Activated T-cell treated with anti-CD3 and anti-CD28 coated beads for 4 hours (primary cell): Measurements from ENCODE around the gene KRT6C.
"Not testable (repeated sequence)": the region's sequence is repeated elsewhere in the genome, so short reads cannot be mapped to it uniquely, and the experiment has no call there.

Source experiments
- DNase-seq: peaks from one replicate; pipeline ENCODE4 v3.0.0-alpha.2; 2020

Gene KRT6C

DNA sequence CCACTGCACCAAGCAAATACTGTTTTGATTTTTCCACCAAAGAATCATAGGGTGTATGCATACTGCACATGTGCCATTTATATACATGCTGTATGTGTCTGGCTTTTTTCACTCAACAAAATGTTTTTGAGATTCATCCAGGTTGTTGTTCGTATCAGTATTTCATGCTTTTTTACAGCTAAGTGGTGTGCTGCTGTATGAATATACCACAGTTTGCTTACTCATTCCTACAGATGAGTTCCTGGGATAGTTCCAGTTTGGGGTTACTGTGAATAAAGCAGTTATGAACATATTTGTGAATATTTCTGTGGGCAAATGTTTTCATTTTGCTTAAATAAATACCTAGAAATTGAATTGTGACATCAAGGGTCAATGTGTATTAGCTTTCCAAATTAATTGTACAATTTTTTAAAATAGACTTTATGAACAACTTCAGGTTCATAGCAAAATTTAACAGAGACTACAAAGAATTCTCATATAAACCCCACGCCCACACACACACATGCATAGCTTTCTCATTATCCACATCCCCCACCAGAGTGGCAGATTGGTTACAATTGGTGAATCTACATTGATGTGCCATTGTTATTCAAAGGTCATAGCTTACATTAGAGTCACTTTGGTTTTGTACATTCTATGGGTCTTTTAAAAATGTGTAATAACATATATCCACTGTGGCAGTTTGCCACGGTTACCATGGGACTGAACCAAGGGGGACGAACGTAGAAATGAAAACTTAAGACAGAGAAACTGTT lies 26.4 kb upstream of the KRT6C start:
- no peak for DNase-seq

DNA sequence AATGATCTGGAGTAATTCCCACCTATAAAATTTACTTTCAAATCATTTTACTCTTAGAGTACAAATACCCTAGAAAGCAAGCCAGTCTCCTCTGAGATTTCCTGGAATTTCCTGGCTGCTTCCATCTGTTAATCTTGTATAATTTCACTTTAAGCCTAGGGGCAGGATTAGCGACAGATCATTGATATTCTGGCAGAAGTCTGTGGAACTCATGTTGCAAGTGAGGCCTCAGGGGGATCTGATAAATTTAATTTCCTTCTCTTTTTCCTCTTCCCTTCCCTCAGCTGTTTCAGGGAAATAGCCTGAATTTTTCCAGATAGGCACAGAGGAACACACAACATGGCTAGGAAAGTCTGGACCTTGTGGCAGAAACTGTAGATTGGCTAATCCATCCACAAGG lies 25.3 kb upstream of the KRT6C start:
- DNase-seq, result no peak

DNA sequence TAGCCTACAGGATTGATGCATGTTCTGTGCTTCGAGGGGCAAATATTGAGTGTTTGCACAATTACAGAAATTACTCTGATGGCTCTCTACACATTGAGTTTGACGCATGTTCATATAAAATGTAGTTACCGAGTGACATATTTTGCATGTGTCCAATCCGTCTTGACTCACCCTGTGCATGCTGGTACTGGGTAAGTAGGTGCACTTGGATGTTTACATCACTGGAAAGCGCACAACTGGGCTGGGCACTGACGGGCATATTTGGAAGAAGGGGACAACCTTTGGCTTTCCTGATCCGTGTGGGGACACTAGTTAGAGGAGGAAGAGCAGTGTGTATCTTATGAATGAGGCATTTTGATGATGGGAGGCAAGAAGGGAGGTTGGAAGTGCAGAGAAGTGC lies 24.4 kb upstream of the KRT6C start:
- DNase-seq, result no peak

DNA sequence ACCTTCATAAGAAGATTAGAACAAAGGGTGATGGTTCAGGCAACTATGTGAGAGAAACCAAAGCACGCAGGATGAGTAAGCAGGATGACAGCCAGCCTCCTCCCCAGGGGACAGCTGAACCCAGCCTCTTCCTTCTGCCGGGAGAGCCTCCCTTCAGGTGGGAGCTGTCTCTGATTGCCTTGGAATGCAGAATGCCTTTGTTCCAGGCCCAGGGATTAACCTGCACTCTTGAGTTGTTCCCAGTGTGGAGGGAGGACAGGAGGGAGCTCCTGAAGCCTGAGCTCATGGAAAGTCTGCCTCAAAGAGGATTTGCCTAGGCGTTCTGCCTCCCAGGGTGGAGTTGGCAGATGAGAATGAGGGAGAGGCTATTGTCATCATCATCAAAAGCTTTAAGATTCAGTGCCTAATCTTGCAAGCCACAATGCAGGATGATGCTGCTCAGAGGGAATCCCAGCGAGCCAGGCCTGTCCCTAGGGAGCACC lies 23.0 kb upstream of the KRT6C start:
- DNase-seq, result no peak

DNA sequence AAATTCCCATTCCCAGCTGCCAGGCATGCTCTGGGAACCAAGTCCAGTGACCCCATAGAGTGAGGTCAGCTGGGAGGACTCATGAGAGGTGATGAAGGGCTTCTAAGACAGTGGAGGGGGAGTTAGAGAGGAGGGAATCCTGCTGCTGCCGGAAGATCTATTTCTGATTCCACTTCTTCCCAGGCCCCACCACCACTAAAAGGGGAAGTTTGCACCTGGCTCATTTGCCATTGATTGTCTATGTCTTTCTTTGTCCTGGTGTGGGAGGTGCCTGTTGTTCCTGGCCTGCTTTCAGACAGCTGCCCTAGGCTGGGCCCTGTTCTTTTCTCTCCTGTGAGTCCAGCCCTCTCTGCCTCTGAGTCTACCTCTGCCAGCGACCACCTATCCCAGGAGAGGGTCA lies 22.4 kb upstream of the KRT6C start:
- DNase-seq, result no peak

DNA sequence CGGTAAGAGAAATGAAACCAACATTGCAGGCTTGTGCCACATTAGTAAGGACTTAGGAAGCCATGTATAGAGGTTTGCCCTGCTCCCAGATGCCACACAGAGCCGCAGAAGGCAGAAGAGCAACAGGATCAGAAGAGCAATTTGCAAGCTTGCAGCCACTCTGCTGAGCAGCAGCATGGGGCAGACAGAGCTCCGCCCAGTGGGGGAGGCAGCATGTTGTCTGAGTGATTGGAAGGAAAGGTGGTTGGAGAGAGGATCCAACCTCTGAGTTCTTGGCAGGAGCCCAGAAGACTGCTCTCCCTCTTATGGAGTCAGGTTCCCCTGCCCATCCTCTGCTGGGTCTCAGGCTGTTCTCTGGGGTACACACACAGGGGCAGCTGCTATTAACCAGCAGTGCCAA lies 21.8 kb upstream of the KRT6C start:
- no peak for DNase-seq

DNA sequence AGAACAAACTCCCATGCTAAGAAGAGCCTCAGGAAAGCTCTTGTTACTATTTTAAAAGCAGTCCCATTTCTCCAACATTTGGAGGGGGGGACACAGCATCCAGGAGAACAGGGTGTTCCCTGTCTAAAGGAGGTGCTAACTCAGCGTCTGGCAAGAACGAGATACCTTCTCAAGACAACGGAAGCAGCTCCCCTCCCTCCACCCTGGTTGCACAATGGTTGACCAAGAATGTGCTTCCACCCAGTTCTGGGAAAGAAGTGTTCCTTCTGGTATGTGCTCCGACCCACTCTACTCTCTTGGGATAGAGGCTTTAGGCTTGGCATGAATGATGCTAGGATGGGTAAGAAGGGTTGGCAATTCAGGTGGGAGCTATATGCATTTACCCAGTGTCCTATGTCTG lies 20.9 kb upstream of the KRT6C start:
- no peak for DNase-seq

DNA sequence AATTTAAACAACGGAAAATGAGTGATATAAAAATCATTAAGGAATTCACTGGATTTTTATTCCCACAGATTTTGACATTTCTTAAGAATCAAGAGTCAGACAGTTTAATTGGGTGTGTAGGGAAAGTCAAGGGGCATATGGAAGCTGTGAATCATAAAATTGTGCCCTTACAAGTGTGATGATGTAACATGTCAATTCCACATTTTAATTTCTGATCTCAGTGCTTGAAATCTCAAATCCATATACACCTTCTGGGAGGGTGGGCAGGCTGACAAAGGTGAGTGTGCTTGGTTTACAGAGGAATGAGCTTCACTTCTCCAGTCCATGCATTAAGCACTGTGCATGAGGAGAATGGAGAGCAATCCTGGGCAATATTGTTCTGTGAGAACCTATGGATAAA lies 20.5 kb upstream of the KRT6C start:
- no peak for DNase-seq

DNA sequence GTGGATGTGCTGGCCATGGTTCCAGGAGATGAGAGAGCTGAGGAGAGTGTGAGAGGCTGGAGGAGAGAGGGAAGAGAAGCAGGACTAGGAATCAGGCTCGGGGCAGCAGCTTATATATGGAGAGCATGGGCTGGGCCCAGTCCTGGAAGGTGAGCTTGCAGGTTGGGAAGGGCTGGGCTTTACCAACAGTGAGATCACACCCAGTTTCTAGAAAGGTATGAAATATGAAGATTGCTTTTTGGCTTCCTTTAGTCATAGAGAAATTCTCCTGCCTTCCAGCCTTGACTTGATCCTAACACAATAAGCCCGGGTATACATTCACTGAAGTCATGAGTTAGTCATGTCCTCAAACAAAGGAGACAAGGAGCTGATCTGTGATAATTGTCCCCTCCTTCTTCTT lies 19.6 kb upstream of the KRT6C start, which contains the start of gene KRT6A:
Gene KRT6A, minus strand, starts transcription at position 86 of the 400 bp plus-strand sequence. Its CDS starts 69 bp downstream, at position 17.
- DNase-seq, result no peak

DNA sequence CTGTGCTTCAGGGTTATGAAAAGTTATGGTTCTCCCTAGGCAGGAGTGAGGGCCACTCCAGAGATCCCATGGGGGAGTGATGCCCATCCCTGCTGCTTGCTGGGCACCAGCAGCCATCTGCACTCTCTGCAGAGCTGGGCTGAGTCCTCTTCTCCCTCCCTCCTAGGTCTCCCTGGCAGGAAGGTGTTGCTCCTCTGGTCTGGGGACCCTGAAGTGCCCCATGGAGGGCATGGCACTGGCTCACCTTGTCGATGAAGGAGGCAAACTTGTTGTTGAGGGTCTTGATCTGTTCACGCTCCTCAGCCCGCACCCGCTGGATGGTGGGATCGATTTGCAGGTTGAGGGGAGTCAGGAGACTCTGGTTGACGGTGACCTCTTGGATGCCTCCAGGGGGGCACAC lies 18.8 kb upstream of the KRT6C start:
- DNase-seq, result not testable (repeated sequence)

DNA sequence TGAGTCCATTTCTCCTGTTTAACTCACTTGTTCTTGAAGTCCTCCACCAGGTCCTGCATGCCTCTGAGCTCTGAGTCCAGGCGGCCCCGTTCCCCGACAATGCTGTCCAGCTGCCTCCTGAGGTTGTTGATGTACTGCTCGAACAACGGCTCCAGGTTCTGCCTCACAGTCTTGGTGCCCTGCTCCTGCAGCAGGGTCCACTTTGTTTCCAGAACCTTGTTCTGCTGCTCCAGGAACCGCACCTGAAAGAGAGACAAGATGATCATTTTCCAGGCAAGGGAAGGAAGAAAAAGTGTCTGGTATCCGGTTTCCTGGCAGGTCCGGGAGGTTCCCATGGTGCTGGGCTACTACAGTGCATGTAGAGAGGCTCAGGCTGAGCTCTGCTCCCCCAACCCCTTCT lies 17.9 kb upstream of the KRT6C start:
- DNase-seq, result not testable (repeated sequence)

DNA sequence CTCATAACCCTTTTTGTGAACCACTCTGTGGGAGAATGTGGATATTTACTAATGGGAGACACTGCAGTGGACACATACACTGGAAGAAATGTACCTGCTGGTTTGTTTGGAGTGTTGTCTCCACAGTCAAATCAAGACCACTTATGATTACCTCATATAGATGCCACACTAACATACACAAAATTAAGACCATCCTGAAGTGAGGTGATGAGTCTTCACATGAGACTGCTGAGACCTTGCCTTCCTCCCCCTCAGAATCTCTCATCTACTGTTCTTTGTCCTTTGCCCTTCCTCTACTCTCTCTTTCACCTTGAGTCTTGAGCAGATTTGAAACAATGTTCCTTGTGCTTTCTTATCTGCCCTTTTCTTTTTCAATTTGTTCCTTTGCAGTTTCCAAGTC lies 15.1 kb upstream of the KRT6C start:
- DNase-seq, result no peak

DNA sequence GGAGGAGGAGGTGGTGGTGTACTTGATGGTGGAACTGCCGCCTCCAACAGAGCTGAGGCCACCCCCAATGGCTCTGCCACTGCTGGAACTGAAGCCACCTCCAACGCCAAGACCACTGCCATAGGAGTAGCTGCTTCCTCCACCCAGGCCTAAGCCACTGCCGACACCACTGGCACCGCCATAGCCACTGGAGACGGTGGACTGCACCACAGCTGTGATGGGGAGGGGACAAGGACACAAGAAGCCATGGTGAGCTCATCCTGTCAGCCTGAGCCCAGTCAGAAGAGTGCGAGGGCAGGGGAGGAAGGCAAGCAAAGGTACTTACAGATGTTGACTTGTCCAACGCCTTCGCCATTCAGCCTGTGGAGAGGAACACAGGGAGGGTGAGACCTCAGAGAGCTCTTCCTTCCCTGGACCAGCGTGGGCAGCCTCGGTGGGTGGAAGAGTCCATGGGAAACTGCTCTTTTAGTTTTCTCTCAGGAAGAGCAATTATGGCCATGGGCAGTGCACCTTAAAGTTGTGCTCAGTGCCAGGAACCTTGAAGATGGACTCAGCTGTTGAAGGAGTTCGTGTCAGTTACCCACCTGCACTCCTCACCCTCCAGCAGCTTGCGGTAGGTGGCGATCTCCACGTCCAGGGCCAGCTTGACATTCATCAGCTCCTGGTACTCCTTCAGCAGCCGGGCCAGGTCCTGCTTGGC lies 14.3 kb upstream of the KRT6C start:
- DNase-seq, result not testable (repeated sequence)

DNA sequence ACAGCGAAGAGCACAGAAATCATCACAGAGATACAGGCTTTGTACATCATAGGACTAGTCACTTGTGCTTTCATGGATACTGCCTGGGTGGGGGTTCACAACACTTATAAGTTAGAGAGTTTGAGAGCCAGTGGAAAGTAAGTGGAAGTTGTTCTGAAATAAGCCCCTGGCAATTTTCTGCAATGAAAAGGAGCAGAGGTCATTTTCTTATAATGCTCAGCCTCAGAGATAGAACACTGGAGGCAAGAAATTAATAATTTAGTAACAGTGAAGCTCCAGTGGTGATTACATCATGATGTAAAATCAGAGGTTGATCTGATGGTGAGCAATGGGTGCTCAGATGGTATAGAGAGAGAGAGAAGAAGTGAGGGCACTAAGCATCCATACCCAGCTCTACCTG lies 13.6 kb upstream of the KRT6C start:
- no peak for DNase-seq

DNA sequence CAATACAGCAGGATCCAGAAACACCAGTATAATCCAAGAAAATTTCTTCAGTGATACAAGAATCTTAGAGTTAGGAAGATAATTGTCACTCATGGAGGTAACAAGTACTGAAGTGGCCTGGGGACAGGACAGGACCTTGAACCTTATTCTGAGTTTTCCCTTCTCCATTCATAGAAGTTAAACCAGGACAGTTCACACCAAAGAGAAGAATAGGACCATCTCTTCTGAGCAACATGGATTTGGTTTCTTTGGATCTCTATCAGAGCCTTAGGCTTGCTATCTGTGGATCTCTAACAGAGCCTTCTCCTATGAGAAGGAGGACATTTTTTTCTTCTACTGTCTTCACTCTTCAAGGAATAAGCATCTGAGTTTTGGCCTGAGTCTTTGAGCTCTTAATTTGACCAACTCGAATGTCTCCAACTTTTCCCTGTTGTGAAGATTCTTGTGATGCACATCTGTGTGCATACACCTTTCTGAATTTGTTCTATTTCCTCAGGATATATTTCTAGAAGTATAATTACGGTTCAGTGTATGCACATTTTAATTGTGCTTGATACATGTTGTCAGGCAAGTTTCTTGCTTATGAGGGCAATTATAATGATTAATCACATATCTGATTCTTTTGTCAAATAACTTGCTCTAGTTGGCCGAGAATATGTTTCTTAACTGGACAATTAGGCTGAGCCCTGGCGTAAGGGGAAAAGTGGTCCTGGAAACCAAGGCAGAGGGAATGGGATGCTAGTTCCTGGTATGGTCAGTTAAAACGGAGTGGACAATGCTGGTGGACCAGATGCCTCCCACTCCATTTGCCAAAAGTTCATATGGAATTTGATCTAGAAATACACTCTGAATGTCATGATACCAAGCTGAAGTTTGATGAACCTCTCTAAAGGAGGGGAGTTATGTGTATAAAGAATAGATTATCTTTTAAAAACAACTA lies 12.8 kb upstream of the KRT6C start:
- DNase-seq, result no peak

DNA sequence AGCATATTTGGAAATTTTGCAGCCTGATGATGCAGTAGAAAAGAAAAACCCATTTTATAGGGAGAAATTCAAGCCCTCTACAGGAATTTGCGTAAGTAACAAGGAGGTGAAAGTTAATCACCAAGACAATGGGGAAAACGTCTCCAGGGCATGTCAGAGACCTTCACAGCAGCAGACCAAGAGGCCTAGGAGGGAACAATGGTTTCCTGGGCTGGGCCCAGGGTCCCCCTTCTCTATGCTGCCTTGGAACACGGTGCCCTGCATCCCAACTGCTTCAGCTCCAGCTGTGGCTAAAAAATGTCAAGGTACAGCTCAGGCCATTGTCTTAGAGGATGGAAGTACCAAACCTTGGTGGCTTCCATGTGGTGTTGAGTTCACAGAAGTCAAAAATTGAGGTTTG lies 6.5 kb upstream of the KRT6C start:
- DNase-seq, result no peak

DNA sequence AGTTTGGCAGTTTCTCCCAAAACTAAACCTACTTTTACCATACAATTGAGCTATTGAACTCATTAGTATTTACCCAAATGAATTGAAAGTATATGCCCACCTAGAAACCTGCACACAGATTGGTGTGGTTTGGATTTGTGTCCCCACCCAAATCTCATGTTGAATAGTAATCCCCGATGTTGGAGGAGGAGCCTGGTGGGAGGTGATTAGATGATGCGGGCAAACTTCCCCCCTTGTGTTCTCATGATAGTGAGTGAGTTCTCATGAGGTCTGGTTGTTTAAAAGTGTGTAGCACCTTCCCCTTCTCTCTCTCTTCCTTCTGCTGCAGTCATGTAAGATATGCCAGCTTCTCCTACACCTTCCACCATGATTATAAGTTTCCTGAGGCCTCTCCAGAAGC lies 4.0 kb upstream of the KRT6C start:
- DNase-seq, result no peak

DNA sequence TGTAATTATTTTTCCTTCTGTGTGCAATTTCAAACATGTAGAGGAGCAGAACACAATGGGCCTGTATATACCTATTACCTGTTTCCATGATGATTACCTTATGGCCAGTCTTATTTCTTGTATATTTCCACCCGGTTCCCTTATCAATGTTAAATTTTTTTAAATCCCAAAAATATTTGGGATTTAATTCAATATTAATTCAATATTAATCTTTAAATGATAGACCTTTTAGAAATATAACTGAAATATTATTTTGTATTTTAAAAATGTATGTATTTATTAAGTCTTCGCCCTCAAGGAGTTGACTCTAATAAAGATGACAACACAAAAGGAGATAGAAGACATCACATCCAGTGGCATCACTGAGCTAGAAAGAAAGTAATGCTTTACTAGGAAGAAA lies 607 bp upstream of the KRT6C start:
- no peak for DNase-seq

DNA sequence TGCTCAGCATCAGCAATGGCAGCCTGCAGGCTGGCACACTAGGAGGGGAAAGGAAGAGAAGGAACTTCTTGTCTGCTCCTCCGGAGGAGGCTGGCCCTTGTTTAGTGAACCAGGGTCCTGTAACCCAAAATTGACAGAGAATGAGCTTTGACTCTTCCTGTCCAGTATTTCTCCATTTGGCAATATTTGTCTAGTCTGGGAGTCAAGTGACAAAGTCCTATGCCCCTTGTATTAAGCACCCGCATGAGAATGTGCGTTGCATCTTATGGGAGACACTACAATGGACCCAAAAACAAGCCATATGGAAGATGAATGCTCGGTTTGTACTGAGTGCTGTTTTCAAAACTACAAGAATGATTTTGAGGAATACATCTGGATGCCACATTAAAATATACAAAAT lies 3.8 kb downstream of the KRT6C start:
- DNase-seq, result no peak

DNA sequence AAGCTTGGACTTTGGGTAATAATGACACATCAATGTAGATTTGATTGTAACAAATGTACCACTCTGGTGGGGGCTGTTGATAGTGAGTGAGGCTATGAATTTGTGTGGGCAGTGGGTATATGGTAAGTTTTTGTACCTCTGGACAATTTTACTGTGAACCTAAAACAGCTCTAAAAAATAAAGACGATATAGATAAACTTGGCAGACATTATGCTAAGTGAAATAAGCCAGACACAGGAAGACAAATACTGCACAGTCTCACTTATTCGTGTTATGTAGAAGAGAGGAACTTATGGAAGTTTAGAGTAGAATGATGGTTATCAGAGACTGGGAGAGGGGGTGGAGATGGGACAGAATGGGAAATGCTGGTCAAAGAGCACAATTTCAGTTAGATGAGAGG lies 8.7 kb downstream of the KRT6C start:
- DNase-seq, result no peak

DNA sequence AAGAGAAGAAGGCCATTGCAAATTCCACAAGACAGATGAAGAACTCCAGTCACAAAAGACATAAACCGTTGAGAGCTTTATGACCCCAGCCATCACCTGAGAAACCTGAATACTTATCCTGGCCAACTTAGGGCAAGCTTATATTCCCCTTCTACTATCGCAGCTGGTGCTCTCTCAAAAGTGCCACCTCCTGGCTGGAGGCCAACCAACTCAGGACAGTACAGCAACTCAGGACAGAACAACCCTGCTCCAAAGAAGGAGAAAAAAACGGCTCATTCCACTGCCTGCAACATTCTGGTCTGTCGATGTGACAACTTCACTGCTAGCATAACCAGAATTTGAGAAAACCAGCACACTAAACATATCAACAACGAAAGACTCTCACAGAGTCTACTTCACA lies 11.9 kb downstream of the KRT6C start:
- DNase-seq, result no peak

DNA sequence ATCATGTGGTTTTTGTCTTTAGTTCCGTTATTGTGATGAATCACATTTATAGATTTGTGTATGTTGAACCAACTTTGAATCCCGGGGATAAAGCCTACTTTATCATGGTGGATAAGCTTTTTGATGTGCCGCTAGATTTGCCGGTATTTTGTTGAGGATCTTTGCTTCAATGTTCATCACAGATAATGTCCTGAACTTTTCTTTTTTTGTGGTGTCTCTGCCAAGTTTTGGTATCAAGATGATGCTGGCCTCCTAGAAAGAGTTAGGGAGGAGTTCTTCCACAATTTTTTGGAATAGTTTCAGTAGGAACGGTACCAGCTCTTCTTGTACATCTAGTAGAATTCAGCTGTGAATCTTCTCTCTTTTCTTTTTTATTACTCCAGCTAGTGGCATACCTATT lies 14.7 kb downstream of the KRT6C start:
- no peak for DNase-seq

DNA sequence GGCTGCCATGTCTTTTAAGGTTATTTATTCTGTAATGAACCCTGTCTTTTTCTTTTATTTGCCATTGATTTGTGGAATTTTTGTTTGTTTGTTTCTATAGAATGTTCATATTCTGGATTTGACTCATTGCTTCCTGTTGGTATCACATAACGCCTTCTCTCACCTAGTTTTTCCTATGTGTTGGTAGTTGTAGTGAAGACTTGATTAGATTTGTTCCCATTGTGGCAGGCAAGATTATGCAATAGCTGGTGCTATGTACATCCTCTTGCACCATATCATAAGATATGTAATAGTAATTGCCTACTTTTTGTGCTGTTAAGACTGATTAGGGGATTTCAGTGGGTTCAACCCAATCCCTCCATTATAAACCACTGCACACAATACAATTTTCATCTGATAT lies 17.8 kb downstream of the KRT6C start:
- no peak for DNase-seq
